ENCODE data around the gene KDM4C.

KDM4C gene

DNA sequence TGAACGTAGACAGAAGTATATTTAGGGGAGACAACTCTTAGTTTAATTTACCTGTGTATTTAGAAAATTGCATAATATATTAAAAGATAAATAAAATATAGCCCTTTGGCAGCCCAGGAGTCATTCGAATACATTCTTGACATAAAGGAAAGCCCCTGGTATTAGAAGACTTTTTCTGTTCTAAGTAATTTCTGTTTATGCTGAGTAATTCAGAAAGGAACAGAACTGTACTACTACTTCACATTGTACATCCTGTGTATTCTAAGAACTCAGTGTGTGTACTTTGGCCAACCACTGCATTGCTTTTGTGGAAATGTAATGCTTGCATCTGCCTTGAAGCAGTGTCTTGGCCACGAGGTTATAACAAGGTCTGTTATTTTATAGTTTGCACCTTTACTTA lies 136.4 kb downstream of the KDM4C start:
- in situ Hi-C loops (cut with MboI; ENCODE audit: low pct_unique_long_range_greater_than_20kb, low sequenced_read_pairs) = no loop called here
- DNase-seq = no peak

DNA sequence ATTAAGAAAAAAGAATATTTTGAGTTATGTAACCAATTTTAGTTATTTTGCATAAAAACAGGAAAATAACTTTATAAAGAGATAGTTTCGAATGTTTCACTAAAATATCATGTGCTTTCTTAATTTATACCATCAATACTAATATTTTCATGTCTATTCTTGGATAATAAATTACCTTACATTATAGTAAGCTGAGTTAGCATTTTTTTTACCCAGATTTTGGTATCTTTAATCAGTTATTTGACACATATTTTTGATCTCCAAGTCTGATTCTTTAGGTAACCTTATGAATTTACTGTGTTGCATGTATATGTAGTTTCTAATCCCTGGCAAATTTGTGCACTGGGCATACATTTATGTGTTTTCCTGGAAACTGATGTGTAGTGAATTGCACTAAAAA lies 138.0 kb downstream of the KDM4C start:
- DNase-seq = no peak
- in situ Hi-C loops (cut with MboI; ENCODE audit: low pct_unique_long_range_greater_than_20kb, low sequenced_read_pairs) = no loop called here

DNA sequence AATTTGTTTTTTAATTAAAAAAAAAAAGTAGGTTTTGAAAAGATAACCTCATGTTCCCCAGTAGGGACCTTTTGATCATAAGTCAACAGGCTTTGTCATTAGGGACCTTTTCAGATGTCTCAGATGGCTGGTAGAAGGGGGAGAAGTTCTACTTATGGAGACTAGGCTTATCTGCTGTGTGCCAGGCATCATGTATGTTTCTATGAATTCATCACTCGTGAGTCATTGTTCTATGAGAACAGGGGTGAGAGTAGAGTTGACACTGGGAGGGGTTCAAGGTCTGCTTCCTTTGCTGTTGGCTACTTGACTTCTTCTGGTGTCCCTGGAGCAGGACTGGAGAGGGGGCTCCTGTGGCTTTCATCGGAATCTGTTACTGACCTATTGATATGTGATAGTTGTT lies 138.8 kb downstream of the KDM4C start:
- no peak for DNase-seq
- in situ Hi-C loops (cut with MboI; ENCODE audit: low pct_unique_long_range_greater_than_20kb, low sequenced_read_pairs) = no loop called here

DNA sequence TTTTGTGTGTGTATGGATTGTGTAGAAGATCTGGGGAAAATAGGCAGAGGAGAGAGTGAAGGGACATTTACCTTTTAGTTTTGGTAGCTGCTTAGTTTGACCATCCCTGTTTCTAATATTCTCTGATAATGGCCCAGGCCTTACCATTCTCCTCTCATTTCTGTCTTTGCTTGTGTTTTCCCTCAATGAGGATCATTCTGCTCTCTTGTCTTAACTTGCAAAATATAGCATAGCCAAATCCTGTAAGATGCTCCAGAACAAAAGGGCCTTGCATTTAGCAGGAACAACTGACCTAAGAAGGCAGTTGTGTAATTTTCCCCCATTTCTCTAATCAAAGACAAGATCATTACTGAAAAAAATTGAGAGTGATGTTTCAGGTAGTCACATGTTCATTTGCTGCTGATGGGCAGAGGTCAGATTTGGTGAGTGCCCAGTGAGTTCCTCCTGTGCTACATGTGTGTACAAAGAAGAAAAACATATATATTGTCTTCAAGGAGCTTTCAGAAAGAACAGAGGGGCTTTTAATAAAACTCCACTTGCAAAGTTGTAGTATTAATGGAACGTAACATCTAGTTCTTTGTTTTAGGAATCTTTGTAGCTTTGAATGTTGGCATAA lies 139.5 kb downstream of the KDM4C start:
- in situ Hi-C loops (cut with MboI; ENCODE audit: low pct_unique_long_range_greater_than_20kb, low sequenced_read_pairs) = no loop called here
- no peak for DNase-seq

DNA sequence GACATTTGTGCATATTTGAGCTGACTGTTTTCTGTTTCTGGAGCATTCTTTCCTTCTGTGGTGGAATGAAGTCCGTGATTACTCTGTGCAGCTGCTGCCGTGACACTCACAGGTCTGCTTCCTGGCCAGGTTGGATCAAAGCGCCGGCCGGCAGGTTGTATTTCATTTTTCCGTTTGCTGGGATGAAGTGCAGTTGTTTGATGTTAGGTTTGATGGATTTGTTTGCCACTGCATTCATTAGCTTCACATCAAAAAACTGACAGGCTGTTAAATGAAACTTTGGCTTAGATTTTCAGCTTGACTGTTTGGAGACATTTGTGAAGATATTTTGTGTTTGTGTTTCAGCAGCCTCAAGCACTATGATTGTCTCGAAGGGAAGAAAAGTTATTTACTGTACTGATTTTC lies 140.1 kb downstream of the KDM4C start:
- no peak for DNase-seq
- in situ Hi-C loops (cut with MboI; ENCODE audit: low pct_unique_long_range_greater_than_20kb, low sequenced_read_pairs) = no loop called here

DNA sequence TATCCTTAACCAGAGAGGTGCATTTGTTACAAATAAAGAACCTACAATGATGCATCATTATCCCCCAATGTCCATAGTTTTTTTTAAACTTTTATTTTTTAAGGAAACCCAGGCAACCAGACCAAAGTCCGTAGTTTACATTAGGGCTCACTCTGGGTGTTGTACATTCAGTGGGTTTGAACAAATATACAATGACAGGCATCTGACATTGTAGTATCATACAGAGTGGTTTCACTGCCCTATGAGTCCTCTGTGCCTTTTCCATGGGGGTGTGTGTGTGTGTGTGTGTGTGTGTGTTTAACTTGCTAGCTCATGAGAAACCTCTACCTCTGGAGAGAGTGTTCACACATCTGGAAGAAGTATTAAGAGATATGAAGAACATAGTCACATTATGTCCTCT lies 141.5 kb downstream of the KDM4C start:
- no peak for DNase-seq
- in situ Hi-C loops (cut with MboI; ENCODE audit: low pct_unique_long_range_greater_than_20kb, low sequenced_read_pairs) = no loop called here

DNA sequence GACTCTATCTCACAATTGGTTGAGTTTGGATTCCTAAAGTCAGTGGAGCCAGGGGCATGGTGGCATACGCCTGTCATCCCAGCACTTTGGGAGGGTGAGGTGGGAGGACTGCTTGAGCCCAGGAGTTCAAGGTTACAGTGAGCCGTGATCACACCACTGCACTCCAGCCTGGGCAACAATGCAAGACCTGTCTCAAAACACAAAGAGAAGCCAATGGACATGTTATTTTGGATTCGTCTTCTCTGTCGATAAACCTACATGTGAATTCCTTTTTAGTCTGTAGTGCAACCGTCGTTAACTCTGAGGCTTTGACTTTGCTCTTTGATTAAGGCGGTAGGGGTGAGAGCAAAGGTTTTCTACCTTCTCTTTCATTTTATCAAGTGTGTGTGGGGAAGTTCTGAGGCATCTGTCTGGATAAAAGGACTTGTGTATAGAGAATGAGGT lies 142.7 kb downstream of the KDM4C start:
- no peak for DNase-seq

DNA sequence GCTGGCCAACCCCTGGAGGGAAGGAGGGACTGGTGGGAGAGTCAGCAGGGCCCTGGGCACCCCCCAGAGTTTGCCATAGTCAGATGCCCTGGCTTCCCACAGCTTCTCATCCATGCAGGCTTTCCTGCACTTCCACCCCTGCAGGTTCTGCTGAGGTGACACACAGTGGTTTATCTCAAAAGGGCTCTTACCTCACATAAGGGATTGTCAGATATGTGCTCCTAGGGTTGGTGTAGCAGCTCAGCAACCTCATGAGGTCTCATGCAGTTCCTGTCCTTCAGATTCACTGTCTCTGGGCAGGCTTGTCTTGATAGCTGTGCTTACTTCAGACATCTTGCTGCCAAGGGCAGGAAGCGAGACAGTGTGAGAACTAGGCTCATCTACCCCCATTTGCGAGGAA lies 143.4 kb downstream of the KDM4C start:
- DNase-seq = no peak
- in situ Hi-C loops (cut with MboI; ENCODE audit: low pct_unique_long_range_greater_than_20kb, low sequenced_read_pairs) = no loop called here

More for the DNA sequence above, 142.7 kb downstream of the KDM4C start:
- in situ Hi-C loops (cut with MboI; ENCODE audit: low pct_unique_long_range_greater_than_20kb, low sequenced_read_pairs) = no loop called here

DNA sequence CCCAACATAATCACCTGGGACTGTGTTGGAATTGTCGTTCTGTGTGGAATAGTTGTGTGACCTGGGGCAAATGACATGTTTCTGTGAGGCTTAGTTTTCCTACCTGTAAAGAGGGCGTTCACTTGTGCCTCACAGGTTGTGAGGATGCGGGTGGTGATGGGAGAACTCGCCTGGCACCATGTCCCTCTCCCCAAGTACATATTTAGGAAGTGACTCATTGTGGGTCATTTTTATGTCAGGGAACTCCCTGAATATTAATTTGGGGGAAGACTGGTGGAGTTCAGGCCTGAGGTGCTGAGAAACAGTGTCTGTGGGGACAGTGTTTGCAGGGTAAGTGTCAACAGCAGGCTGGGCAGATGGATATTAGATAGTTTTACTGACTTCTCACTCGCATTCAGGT lies 144.7 kb downstream of the KDM4C start:
- DNase-seq = no peak
- in situ Hi-C loops (cut with MboI; ENCODE audit: low pct_unique_long_range_greater_than_20kb, low sequenced_read_pairs) = no loop called here

DNA sequence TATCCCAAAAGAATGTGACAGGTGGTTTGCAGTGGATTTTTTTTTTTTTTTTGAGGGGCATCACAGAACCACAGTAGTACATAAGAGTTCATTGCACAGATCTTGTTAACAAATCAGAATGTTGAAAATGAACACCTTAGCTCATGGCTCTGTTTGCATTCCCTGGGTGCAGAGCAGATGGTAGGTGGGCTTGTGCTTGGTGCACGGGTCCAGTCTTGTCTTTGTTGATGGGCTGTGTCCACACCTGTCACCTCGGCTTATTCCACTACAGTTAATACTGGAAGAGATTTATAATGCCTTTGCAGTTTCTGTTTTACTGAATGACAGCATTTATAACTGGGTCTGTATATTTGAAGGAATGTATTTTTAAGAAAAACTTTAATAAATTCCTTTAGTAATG lies 146.6 kb downstream of the KDM4C start:
- in situ Hi-C loops (cut with MboI; ENCODE audit: low pct_unique_long_range_greater_than_20kb, low sequenced_read_pairs) = no loop called here
- no peak for DNase-seq

DNA sequence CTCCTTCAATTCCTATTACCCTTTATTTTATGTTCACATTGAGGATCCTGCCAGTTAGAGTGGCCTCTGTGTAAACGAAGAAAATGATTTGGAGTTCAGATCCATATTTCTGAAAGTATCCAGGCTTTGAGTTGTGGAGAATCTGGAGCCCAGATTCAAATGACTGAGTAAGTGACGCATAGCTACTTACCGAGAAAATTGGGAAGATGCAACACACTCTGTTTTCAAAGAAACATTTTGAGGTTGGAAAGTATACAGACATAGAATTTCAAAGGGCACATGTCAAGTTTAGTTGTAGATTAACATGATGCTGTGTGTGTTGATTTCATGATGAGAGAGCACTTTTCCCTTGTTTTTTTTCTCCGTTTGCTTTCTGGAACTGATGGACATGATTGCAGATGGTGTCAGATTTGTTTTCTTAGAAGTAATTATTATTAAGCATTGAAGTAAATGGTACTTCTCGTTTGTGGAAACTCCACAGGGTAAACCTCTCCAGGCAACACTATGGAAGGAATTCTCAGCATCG lies 148.1 kb downstream of the KDM4C start:
- in situ Hi-C loops (cut with MboI; ENCODE audit: low pct_unique_long_range_greater_than_20kb, low sequenced_read_pairs) = no loop called here
- DNase-seq = no peak

DNA sequence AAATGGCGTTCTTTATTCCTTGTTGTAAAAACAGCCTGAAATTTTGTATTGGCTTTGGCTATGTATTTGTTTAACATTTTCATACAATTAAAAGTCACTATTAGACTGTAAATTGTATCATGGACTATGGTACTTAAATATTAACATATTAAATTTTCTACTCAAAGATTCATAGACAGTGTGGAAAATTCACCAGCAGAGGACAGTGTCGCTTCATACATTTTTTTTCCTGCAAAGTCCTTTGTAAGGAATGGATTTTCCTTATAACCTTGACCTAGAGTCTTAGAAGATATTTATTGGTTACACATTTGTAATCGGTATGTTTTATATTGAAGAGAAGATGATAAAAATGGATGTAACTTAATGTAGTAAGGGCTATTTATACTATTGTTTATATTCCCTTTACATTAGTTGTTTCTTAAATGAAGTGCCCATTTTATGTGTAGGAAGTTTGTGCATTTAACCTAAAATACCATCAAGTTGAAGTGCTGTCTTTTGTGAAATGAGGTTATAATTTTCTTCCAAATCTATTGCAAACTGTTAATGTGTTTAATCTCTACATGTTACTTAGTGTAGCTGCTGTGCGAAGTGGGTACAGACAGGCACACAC lies 150.1 kb downstream of the KDM4C start:
- peak; percentile 31 for DNase-seq
- in situ Hi-C loops (cut with MboI; ENCODE audit: low pct_unique_long_range_greater_than_20kb, low sequenced_read_pairs) = no loop called here

DNA sequence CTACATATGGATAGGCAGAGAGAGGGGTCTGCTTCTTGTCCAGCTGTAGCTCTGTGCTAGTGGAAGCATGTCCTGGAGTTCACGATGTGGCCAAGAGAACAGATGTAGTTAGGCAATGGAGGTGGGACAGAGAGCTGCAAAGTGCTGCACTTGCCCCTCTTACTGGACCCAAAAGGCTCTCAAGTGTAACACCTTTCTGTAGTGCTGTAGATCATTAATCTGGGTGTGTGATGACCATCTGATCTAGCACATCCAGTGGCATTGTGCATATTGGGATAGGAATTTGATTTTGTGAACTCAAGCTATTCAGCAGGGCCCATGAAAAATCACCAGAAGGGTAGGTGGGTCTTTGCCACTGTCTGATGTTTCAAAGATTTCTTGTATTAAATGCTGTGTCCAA lies 151.4 kb downstream of the KDM4C start:
- no peak for DNase-seq
- in situ Hi-C loops (cut with MboI; ENCODE audit: low pct_unique_long_range_greater_than_20kb, low sequenced_read_pairs) = no loop called here

DNA sequence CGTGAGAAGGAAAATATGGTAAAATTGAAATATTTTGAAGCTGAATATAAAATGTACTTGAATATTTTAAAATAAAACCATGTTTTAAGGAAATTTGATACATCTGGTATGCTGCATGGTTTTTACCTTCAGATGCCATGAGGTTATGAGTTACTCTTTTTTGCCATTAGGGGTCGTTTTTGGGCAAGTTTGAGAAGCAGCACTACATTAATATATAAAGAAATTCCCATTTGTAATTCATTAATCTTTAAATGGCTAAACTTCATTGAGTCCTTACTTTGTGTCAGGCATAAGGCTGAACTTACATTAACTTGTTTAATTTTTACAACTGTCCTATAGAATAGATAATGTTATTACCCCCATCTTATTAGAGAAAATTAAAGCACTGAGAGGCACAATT lies 152.3 kb downstream of the KDM4C start:
- peak; percentile 20 for DNase-seq
- in situ Hi-C loops (cut with MboI; ENCODE audit: low pct_unique_long_range_greater_than_20kb, low sequenced_read_pairs) = no loop called here

DNA sequence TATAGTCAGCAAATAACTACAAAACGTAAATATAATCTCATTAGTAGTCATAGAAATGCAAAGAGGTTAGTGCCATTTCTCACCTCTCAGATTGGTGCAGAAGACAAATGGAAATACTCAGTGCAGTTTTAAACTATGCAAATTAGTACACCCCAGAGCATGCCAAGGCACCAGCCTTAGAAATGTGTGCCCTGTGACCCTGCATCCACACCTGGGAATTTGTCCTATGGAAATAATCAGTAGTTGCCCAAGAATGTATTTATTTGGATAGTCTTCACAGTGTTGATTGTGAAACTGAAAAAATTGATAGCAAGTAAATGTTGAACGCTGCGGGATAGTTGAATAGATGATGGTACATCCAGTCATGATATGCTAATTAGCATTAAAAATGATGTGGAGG lies 152.7 kb downstream of the KDM4C start:
- DNase-seq = no peak
- in situ Hi-C loops (cut with MboI; ENCODE audit: low pct_unique_long_range_greater_than_20kb, low sequenced_read_pairs) = no loop called here

DNA sequence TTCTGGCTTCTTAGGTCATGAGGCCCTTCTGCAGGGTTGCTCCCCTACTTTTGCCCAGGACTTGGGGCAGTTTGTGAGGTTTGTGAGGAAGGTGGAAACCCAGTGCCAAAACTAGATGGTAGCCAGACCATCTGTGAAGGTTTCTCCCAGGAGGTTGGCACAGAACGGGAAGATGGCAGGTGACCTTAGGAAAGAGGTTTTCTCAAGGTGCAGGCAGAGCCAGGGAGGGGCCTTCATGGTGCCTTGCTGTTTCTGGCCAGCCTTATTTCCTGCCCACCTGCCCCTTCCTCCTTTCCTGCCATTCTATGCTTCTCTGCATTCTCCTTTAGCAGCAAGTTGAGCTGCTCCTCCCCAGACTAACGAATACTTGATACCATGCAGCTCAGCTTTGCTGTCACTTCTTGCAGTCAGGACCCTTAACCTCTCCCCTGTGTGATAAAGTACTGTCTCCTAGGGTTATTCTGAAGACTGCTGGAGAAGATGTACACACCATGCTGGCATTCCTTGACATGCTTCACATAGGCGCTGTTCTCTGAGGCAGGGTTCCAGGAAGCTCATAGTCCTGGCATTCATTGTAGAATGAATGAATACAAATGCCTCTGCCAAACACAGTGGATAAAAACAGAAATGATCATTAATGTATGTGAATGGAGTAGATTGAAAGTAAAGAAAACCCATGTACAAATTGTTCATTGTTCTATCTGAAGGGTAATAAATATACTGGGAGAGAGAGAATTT lies 154.3 kb downstream of the KDM4C start:
- no peak for DNase-seq

DNA sequence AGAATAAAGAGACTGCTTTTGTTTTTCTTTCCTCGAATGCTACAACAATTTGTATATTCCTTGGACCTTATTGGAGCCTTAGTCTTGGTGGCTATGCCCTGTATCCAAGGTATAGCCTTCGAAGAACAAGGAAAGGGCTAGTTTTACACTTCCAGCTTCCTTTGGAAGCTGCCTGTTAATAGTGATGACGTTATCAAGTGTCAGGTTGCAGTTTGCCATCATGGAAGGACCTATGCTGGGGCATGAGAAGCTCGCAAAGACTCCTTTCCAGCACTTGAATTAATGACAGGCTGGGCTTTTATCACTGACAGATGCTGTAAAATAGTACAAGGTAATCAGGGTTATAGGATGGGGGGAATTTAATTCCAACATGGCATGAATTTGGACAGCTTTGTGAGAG lies 157.9 kb downstream of the KDM4C start:
- in situ Hi-C loops (cut with MboI; ENCODE audit: low pct_unique_long_range_greater_than_20kb, low sequenced_read_pairs) = no loop called here
- no peak for DNase-seq

More for the DNA sequence above, 154.3 kb downstream of the KDM4C start:
- in situ Hi-C loops (cut with MboI; ENCODE audit: low pct_unique_long_range_greater_than_20kb, low sequenced_read_pairs) = no loop called here

DNA sequence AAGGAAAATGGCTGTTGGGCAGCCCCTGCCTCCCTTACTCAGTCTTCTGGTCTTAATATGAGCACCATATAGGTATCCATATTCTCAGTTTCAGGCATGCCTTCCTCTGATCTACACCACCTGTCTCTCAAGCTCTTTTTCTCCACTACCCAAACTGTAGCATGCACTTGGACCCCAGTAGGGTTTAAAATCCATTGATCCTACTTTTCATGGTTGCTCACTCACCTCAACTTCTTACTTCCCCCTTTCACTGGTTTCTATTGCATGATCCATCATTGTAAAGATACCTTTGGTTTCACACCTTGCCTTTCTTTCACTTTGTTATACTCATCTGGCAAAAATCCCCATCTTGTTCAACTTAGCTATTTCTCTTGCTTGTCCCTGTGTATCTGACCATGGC lies 159.4 kb downstream of the KDM4C start:
- in situ Hi-C loops (cut with MboI; ENCODE audit: low pct_unique_long_range_greater_than_20kb, low sequenced_read_pairs) = no loop called here
- DNase-seq = no peak

DNA sequence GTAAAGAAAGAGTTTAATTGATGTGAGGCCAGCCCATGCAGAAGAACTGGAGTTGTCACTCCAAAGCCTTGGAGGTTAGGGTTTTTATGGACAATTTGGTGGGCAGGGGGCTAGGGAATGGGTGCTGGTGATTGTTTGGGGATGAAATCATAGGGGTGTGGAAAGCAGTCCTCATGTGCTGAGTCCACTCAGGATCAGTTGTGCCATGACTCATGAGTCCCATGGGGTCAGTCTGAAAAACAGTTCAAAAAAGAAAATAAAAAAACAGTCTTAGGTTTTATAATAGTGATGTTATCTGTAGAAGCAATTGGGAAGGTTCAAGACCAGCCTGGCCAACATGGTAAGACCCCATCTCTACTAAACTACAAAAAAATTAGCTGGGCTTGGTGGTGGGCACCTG lies 162.3 kb downstream of the KDM4C start:
- in situ Hi-C loops (cut with MboI; ENCODE audit: low pct_unique_long_range_greater_than_20kb, low sequenced_read_pairs) = no loop called here
- no peak for DNase-seq

DNA sequence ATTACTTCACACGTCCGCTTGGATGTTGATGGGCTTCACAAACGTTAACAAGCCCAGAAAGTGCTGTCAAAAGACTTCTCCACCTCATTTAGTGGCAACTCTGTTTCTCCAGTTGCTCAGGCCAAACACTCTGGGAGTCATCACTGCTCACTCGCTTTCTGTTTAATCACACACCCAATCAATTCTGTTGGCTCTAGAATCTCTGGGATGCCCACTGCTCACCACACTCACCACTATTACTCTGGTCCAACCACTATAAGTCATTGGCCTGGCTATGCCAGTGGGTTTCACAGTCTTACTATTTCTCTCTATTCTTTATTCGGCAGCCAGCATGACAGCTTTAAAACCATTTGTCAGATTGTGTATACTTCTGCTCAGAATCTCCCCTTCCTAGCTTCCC lies 163.5 kb downstream of the KDM4C start:
- no peak for DNase-seq
- in situ Hi-C loops (cut with MboI; ENCODE audit: low pct_unique_long_range_greater_than_20kb, low sequenced_read_pairs) = no loop called here
